ENCODE results near the gene ANKIB1.
A peak's percentile ranks its signal among the peaks of the same experiment; 100 is the strongest.
"Not testable (repeated sequence)": the region's sequence is repeated elsewhere in the genome, so short reads cannot be mapped to it uniquely, and the experiment has no call there.

Gene ANKIB1

DNA sequence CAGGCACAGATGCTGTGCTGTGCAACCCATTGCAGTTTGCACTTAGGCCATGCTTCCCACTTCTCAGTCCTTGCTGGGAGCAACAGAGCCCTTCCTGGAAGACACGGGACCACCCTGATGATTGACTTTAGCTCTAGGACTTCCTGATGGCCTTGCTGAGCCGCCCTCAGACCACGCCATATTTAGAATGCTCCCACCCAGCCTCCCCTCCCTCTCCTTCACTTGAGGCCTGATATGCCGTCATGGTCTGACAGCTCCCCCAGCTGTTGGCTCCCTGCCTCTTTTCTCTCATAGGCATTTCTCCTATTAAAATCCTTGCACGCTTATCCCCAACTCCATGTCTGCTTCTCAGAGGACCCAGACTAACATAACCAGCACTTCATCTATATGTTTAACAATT lies 172.1 kb downstream of the ANKIB1 start:
- no peak for FAIRE-seq

GRCh38 chr7:92421676-92422435 lies 176.1 kb downstream of the ANKIB1 start:
- FAIRE-seq = no peak
- TF ChIP-seq TAF1 (IDR thresholded peaks at IDR 0.05; ENCODE audit: borderline replicate concordance, low read depth, low read length) = no peak
- TF ChIP-seq POLR2A (IDR thresholded peaks at IDR 0.05; ENCODE audit: low read depth, low read length) = no peak
- no peak for TF ChIP-seq POLR2AphosphoS5 (IDR thresholded peaks at IDR 0.05; ENCODE audit: low read depth, low read length)
- no peak for DNase-seq (ENCODE audit: insufficient read length)

More for the DNA sequence above, 172.1 kb downstream of the ANKIB1 start:
- no peak for DNase-seq (ENCODE audit: insufficient read length)
- no peak for TF ChIP-seq POLR2AphosphoS5 (IDR thresholded peaks at IDR 0.05; ENCODE audit: low read depth, low read length)
- TF ChIP-seq TAF1 (IDR thresholded peaks at IDR 0.05; ENCODE audit: borderline replicate concordance, low read depth, low read length) = no peak
- TF ChIP-seq POLR2A (IDR thresholded peaks at IDR 0.05; ENCODE audit: low read depth, low read length) = no peak

DNA sequence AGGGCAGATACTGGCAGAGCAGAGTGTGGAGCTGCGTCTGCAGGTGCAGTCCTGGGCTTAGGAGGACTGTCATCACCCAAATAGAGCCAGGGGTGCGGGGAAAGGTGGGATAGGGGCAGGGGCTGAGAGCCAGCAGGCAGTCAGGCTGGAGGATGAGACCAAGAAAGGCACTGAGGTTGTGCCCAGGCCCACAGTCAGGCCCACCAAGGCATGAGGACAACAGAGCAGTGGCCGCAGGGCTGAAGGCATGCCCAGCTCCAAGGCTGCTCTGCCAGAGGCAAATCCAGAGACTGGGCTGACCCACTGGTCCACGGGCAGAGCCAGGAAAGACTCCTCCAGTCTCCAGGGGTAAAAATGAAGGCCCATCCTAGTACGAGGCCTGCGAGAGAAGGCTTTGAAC lies 177.2 kb downstream of the ANKIB1 start:
- no peak for FAIRE-seq
- DNase-seq (ENCODE audit: insufficient read length) = no peak
- TF ChIP-seq POLR2AphosphoS5 (IDR thresholded peaks at IDR 0.05; ENCODE audit: low read depth, low read length) = no peak
- TF ChIP-seq TAF1 (IDR thresholded peaks at IDR 0.05; ENCODE audit: borderline replicate concordance, low read depth, low read length) = no peak
- TF ChIP-seq POLR2A (IDR thresholded peaks at IDR 0.05; ENCODE audit: low read depth, low read length) = no peak

DNA sequence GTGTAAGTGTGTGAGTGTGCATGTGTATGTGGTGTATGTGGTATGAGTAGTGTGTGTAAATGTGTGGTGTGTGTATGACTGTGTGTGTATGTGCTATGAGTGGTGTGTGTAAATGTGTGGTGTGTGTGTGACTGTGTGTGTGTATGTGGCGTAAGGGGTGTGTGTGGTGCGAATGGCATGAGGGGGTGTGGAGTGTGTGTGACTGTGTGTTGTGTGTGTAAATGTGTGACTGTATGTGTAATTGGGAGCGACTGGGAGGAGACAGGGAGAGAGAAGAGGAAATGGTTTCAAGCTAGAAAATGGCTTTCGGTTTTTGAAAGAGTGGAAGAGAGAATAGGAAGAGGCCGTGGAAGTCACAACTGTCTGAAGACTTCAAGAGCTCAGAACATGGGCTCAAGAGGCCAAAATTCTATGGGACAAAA lies 177.9 kb downstream of the ANKIB1 start:
- TF ChIP-seq POLR2AphosphoS5 (IDR thresholded peaks at IDR 0.05; ENCODE audit: low read depth, low read length) (peak; percentile 28; the same call in 1 of the 2 replicates), TAF1 (IDR thresholded peaks at IDR 0.05; ENCODE audit: borderline replicate concordance, low read depth, low read length) (no peak), POLR2A (IDR thresholded peaks at IDR 0.05; ENCODE audit: low read depth, low read length) (no peak)
- FAIRE-seq (peak; percentile 46), DNase-seq (ENCODE audit: insufficient read length) (no peak)

DNA sequence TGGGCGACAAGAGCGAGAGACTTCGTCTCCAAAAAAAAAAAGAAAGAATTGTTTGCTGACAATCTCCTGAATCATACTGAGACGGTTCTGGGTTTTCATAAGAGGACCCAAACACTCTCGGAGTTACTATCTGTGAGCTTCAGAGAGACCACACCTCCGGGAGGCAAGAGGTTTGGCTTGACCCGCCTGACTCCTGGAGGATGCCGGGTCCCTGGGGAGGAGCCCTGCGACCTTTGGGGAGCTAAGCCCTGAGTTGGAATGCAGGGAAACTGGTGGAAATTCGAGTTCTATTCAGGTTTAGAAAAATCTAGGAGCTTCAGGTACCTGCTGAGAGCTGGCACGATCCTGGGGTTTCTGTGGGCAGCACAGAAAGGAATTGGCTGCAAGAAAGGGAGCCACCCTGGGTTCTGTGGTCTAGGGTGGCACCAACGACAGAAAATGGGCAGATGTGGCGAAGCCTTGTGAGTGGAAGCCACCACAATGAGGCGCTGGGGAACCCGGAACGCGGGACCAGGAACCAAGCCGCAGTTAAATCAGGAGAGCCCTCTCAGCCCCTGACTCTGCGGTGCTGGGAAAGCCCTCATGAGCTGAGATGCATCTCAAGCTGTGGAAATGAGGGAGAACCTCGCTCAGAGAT lies 179.7 kb downstream of the ANKIB1 start:
- no peak for FAIRE-seq
- TF ChIP-seq TAF1 (IDR thresholded peaks at IDR 0.05; ENCODE audit: borderline replicate concordance, low read depth, low read length) = no peak
- TF ChIP-seq POLR2A (IDR thresholded peaks at IDR 0.05; ENCODE audit: low read depth, low read length) = no peak
- TF ChIP-seq POLR2AphosphoS5 (IDR thresholded peaks at IDR 0.05; ENCODE audit: low read depth, low read length) = no peak
- no peak for DNase-seq (ENCODE audit: insufficient read length)

GRCh38 chr7:92427193-92427592 lies 181.4 kb downstream of the ANKIB1 start:
- no peak for FAIRE-seq
- no peak for TF ChIP-seq POLR2A (IDR thresholded peaks at IDR 0.05; ENCODE audit: low read depth, low read length)
- TF ChIP-seq POLR2AphosphoS5 (IDR thresholded peaks at IDR 0.05; ENCODE audit: low read depth, low read length) = no peak
- no peak for TF ChIP-seq TAF1 (IDR thresholded peaks at IDR 0.05; ENCODE audit: borderline replicate concordance, low read depth, low read length)
- no peak for DNase-seq (ENCODE audit: insufficient read length)

DNA sequence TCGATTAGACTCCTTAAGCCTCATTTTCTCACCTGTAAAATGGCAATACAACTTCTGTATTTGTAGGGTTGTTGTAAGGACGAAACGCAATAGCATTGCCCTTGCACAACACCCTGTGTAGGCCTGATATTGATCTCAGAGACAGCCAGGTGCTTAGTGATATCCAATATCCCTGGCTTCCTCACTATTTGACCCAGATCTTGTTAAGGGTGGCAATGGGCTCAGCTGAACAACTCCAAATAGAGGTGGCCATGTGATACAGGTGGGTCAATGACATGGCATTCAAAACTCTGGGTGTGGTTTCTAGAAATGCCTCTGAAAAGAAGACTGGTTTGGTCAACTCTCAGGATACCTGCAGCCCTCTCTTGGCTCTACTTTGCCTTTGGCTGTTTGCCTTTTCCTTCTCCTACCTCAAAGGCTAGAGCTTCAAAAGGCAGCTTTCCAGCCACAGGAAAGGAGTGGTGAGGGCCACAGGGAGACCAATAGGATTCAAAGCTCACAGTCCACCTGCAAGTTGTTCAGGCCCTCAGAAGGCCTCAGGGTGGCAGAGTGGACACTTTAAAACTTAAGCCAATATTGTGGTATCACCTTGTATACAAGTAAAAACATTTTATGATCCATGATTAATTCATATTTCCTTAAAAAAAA lies 186.6 kb downstream of the ANKIB1 start:
- no peak for FAIRE-seq
- no peak for DNase-seq (ENCODE audit: insufficient read length)
- TF ChIP-seq TAF1 (IDR thresholded peaks at IDR 0.05; ENCODE audit: borderline replicate concordance, low read depth, low read length) (no peak), POLR2A (IDR thresholded peaks at IDR 0.05; ENCODE audit: low read depth, low read length) (no peak), POLR2AphosphoS5 (IDR thresholded peaks at IDR 0.05; ENCODE audit: low read depth, low read length) (no peak)

- FAIRE-seq (no peak), DNase-seq (ENCODE audit: insufficient read length) (no peak)
- TF ChIP-seq POLR2A (IDR thresholded peaks at IDR 0.05; ENCODE audit: low read depth, low read length) (no peak), TAF1 (IDR thresholded peaks at IDR 0.05; ENCODE audit: borderline replicate concordance, low read depth, low read length) (no peak)
Measured at GRCh38 chr7:92433019-92433418, 187.2 kb downstream of the ANKIB1 start.

DNA sequence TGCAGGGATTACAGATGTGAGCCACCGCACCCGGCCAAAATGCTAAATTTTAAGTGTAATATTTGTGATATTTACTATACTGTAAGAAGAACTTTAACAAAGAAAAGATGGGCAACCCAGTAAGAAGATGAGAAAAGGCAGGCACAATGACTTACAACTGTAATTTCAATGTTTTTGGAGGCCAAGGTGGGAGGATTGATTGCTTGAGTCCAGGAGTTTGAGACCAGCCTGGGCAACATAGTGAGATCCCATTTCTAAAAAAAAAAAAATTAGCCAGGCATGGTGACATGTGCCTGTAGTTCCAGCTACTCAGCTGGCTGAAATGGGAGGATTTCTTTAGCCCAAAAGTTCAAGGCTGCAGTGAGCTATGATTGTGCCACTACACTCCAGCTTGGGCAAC lies 189.8 kb downstream of the ANKIB1 start:
- TF ChIP-seq POLR2AphosphoS5 (IDR thresholded peaks at IDR 0.05; ENCODE audit: low read depth, low read length) (no peak), TAF1 (IDR thresholded peaks at IDR 0.05; ENCODE audit: borderline replicate concordance, low read depth, low read length) (no peak), POLR2A (IDR thresholded peaks at IDR 0.05; ENCODE audit: low read depth, low read length) (no peak)
- DNase-seq (ENCODE audit: insufficient read length) (no peak), FAIRE-seq (no peak)

- TF ChIP-seq POLR2AphosphoS5 (IDR thresholded peaks at IDR 0.05; ENCODE audit: low read depth, low read length) (no peak), POLR2A (IDR thresholded peaks at IDR 0.05; ENCODE audit: low read depth, low read length) (no peak), TAF1 (IDR thresholded peaks at IDR 0.05; ENCODE audit: borderline replicate concordance, low read depth, low read length) (no peak)
- FAIRE-seq = no peak
- no peak for DNase-seq (ENCODE audit: insufficient read length)
Measured at GRCh38 chr7:92436612-92437445, 191.1 kb downstream of the ANKIB1 start.

- no peak for DNase-seq (ENCODE audit: insufficient read length)
- TF ChIP-seq POLR2AphosphoS5 (IDR thresholded peaks at IDR 0.05; ENCODE audit: low read depth, low read length) (no peak), POLR2A (IDR thresholded peaks at IDR 0.05; ENCODE audit: low read depth, low read length) (no peak), TAF1 (IDR thresholded peaks at IDR 0.05; ENCODE audit: borderline replicate concordance, low read depth, low read length) (no peak)
- no peak for FAIRE-seq
Measured at GRCh38 chr7:92437956-92438491, 192.2 kb downstream of the ANKIB1 start.

- not testable (repeated sequence) for DNase-seq (ENCODE audit: insufficient read length); FAIRE-seq
Measured at GRCh38 chr7:92442720-92443119, 196.9 kb downstream of the ANKIB1 start.
